GM12878 (cell line): Measurements from ENCODE around the gene ABHD15. TPM values are rescaled to one million over a fixed set of nuclear protein-coding genes. Genes with fewer than 3 reads are reported as not detected.

ENCODE experiments used
- CEBPB ChIP-seq, 2 experiments: fragments of 150-350 bp in 1 of 2; IDR thresholded peaks; 2 replicates each; pipeline ENCODE4 v1.6.1; 2012 to 2014; ENCODE audit warnings: low read depth in 2 of 2, low read length in 2 of 2, borderline replicate concordance in 1 of 2, inconsistent platforms in 1 of 2
- CHD4 ChIP-seq: fragments of 200-600 bp; sonication (generic); IDR thresholded peaks from 2 replicates; pipeline ENCODE4 v1.6.1; 2016; ENCODE audit warnings: mild to moderate bottlenecking
- EGR1 ChIP-seq, 2 experiments: IDR thresholded peaks; 1 replicate in 1 of 2; 2 replicates in 1 of 2; pipeline ENCODE4 v1.6.1; 2011 to 2012; ENCODE audit warnings: low read depth in 2 of 2, low read length in 2 of 2, borderline replicate concordance in 1 of 2, mild to moderate bottlenecking in 1 of 2, moderate library complexity in 1 of 2
- ESRRA ChIP-seq: IDR thresholded peaks from 2 replicates; pipeline ENCODE4 v1.6.1; 2012; ENCODE audit warnings: mild to moderate bottlenecking, low read length, improper control_type of control experiment
- HDAC6 ChIP-seq: fragments of 200-600 bp; sonication (generic); IDR thresholded peaks from one replicate; pipeline ENCODE4 v1.8.0; 2017; ENCODE audit warnings: antibody characterized with exemption; ENCODE audit not compliant: unreplicated experiment
- JUNB ChIP-seq: IDR thresholded peaks from 2 replicates; pipeline ENCODE4 v1.6.1; 2016; ENCODE audit warnings: antibody characterized with exemption, mild to moderate bottlenecking
- KLF5 ChIP-seq: fragments of 450-650 bp; IDR thresholded peaks from 2 replicates; pipeline ENCODE4 v1.6.1; 2014; ENCODE audit warnings: mild to moderate bottlenecking; ENCODE audit not compliant: partially characterized antibody
- MXI1 ChIP-seq: fragments of 150-350 bp; IDR thresholded peaks from 2 replicates; pipeline ENCODE4 v1.6.1; 2011; ENCODE audit warnings: low read depth, mild to moderate bottlenecking, inconsistent platforms, low read length, improper control_type of control experiment
- PAX8 ChIP-seq: fragments of 450-650 bp; IDR thresholded peaks from 2 replicates; pipeline ENCODE4 v1.6.1; 2017; ENCODE audit warnings: mild to moderate bottlenecking, moderate library complexity
- SIX5 ChIP-seq: IDR thresholded peaks from 2 replicates; pipeline ENCODE4 v1.6.1; 2011; ENCODE audit warnings: mild to moderate bottlenecking, low read depth, low read length, moderate library complexity; ENCODE audit not compliant: severe bottlenecking
- YY1 ChIP-seq: IDR thresholded peaks from 2 replicates; pipeline ENCODE4 v1.6.1; 2011; ENCODE audit warnings: low read depth, mild to moderate bottlenecking, low read length
- ZBED1 ChIP-seq: IDR thresholded peaks from 2 replicates; pipeline ENCODE4 v1.6.1; 2016; ENCODE audit warnings: borderline replicate concordance
- ZNF207 ChIP-seq: fragments of 450-650 bp; IDR thresholded peaks from 2 replicates; pipeline ENCODE4 v1.6.1; 2014; ENCODE audit warnings: antibody characterized with exemption, mild to moderate bottlenecking, borderline replicate concordance
- polyA plus RNA-seq, 11 experiments: library from polyadenylated mRNA; depleted of rRNA in 4 of 11; unstranded in 6 of 11; stranded (reverse) in 5 of 11; fragments of >200 nt; fragmentation: Nextera tagmentation in 4 of 11; fragmentation: Illumina TruSeq in 1 of 11; extraction: Ambion mirVana in 4 of 11; extraction: Trizol in 1 of 11; gene quantifications; 1 replicate in 1 of 11; 2 replicates in 10 of 11; pipeline versions ENCODE4 v1.2.1 to v1.2.3, GENCODE V29; 2011 to 2016; ENCODE audit warnings: inconsistent platforms in 2 of 11, missing spikeins in 2 of 11, low read depth in 1 of 11
- total RNA-seq, 4 experiments: library from RNA; depleted of rRNA in 3 of 4; stranded (reverse); fragments of >200 nt in 3 of 4; fragmentation: Illumina TruSeq in 1 of 4; extraction: Trizol in 1 of 4; gene quantifications; 2 replicates each; pipeline versions ENCODE4 v1.2.1 to v1.2.3, GENCODE V29; 2013 to 2021
- TF ChIP-seq, protein P1 (sequence below): fragments of 450-650 bp; IDR thresholded peaks from 2 replicates; pipeline ENCODE4 v1.6.1; 2017; ENCODE audit warnings: low read depth, mild to moderate bottlenecking, moderate library complexity
- TF ChIP-seq, protein P2 (sequence below): IDR thresholded peaks from 2 replicates; pipeline ENCODE4 v1.6.1; 2011; ENCODE audit warnings: borderline replicate concordance, low read depth, mild to moderate bottlenecking, moderate library complexity, mixed read lengths, low read length; ENCODE audit not compliant: insufficient read depth; ENCODE audit errors: extremely low read length
- TF ChIP-seq, protein P3 (sequence below): fragments of 450-650 bp; IDR thresholded peaks from 2 replicates; pipeline ENCODE4 v1.6.1; 2017; ENCODE audit warnings: antibody characterized with exemption, mild to moderate bottlenecking, moderate library complexity
- TF ChIP-seq, protein P4 (sequence below): IDR thresholded peaks from 2 replicates; pipeline ENCODE4 v1.6.1; 2011; ENCODE audit warnings: low read depth, mild to moderate bottlenecking, low read length, moderate library complexity, borderline replicate concordance; ENCODE audit errors: extremely low read depth
- TF ChIP-seq, protein P5 (sequence below), 3 experiments: IDR thresholded peaks in 2 of 3; conservative IDR thresholded peaks in 1 of 3; 2 replicates each; pipeline ENCODE4 v1.5.1; 2011; ENCODE audit warnings: low read depth in 3 of 3, low read length in 3 of 3, mild to moderate bottlenecking in 3 of 3, control low read depth in 2 of 3, moderate library complexity in 2 of 3, inconsistent platforms in 1 of 3, mixed read lengths in 1 of 3; ENCODE audit not compliant: control insufficient read depth in 2 of 3, insufficient read depth in 1 of 3; ENCODE audit errors: extremely low read depth in 1 of 3

The ABHD15 gene
- total and polyA plus RNA-seq, 10 of the 15 experiments (the other 5 are each of a cell fraction or from before 2014, with no cell fraction given), result 2.1 to 9.2 (median 4.9) TPM

DNA sequence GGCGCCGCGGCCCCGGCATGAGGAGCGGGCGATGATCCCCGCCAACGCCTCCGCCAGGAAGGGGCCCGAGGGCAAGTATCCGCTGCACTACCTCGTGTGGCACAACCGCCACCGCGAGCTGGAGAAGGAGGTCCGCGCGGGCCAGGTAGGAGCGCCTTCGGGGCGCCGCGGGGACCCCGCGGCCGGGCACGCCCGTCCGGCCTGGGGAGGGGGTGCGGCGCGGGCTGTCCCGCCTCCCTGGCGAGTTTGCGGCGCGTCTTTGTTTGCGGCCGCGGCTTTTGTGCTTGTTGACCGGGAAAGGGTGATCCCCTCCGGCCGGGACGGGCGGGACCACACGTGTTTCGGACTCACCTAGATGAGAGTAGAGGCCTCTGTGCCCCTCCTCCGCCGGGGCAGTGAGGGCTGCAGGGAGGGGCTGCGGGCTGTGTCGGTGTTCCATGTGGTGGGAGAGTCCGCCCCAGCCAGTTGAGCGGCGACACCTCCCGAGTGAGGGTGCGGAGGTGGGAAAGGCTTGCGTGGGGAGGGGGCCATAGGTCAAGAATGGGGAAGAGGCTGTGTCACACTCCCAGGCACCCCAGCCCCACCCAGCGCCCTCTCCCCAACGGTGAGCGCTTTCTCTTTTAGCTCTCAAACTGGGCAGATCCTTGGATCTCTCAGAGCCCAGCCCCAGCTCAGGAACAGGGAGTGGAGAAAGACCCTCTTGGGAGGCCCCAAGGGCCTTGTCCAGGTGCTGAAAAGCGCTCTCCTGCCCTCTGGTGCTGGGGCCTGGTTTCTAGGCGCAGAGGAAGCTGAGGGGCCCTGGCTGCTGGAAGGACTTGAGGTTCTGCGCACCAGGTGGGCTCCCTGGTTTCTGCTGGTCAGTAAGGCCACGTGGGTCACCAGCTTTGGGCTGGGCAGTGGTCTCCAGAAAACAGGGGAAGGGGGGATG is 27.0 kb upstream of the ABHD15 start (continued):
- TF ChIP-seq CHD4 (no peak), HDAC6 (no peak), PAX8 (no peak), CEBPB (IDR thresholded peaks at IDR 0.05; ENCODE audit: borderline replicate concordance in 1 of 2, low read depth in 2 of 2, low read length in 2 of 2) (no peak), SIX5 (no peak), MXI1 (peak; percentile 57; the same call in 1 of the 2 replicates), ZNF207 (no peak), YY1 (no peak), EGR1 (IDR thresholded peaks at IDR 0.05; ENCODE audit: borderline replicate concordance in 1 of 2, low read depth in 2 of 2, low read length in 2 of 2) (no peak), JUNB (no peak), ZBED1 (no peak), ESRRA (no peak), KLF5 (no peak)
- TF ChIP-seq, protein P1, sequence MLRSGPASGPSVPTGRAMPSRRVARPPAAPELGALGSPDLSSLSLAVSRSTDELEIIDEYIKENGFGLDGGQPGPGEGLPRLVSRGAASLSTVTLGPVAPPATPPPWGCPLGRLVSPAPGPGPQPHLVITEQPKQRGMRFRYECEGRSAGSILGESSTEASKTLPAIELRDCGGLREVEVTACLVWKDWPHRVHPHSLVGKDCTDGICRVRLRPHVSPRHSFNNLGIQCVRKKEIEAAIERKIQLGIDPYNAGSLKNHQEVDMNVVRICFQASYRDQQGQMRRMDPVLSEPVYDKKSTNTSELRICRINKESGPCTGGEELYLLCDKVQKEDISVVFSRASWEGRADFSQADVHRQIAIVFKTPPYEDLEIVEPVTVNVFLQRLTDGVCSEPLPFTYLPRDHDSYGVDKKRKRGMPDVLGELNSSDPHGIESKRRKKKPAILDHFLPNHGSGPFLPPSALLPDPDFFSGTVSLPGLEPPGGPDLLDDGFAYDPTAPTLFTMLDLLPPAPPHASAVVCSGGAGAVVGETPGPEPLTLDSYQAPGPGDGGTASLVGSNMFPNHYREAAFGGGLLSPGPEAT, result no peak
- TF ChIP-seq, protein P2, sequence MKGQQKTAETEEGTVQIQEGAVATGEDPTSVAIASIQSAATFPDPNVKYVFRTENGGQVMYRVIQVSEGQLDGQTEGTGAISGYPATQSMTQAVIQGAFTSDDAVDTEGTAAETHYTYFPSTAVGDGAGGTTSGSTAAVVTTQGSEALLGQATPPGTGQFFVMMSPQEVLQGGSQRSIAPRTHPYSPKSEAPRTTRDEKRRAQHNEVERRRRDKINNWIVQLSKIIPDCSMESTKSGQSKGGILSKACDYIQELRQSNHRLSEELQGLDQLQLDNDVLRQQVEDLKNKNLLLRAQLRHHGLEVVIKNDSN, result no peak
- TF ChIP-seq, protein P3, sequence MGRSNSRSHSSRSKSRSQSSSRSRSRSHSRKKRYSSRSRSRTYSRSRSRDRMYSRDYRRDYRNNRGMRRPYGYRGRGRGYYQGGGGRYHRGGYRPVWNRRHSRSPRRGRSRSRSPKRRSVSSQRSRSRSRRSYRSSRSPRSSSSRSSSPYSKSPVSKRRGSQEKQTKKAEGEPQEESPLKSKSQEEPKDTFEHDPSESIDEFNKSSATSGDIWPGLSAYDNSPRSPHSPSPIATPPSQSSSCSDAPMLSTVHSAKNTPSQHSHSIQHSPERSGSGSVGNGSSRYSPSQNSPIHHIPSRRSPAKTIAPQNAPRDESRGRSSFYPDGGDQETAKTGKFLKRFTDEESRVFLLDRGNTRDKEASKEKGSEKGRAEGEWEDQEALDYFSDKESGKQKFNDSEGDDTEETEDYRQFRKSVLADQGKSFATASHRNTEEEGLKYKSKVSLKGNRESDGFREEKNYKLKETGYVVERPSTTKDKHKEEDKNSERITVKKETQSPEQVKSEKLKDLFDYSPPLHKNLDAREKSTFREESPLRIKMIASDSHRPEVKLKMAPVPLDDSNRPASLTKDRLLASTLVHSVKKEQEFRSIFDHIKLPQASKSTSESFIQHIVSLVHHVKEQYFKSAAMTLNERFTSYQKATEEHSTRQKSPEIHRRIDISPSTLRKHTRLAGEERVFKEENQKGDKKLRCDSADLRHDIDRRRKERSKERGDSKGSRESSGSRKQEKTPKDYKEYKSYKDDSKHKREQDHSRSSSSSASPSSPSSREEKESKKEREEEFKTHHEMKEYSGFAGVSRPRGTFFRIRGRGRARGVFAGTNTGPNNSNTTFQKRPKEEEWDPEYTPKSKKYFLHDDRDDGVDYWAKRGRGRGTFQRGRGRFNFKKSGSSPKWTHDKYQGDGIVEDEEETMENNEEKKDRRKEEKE, result no peak
- TF ChIP-seq, protein P4, sequence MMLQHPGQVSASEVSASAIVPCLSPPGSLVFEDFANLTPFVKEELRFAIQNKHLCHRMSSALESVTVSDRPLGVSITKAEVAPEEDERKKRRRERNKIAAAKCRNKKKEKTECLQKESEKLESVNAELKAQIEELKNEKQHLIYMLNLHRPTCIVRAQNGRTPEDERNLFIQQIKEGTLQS, result no peak
- TF ChIP-seq, protein P5, sequence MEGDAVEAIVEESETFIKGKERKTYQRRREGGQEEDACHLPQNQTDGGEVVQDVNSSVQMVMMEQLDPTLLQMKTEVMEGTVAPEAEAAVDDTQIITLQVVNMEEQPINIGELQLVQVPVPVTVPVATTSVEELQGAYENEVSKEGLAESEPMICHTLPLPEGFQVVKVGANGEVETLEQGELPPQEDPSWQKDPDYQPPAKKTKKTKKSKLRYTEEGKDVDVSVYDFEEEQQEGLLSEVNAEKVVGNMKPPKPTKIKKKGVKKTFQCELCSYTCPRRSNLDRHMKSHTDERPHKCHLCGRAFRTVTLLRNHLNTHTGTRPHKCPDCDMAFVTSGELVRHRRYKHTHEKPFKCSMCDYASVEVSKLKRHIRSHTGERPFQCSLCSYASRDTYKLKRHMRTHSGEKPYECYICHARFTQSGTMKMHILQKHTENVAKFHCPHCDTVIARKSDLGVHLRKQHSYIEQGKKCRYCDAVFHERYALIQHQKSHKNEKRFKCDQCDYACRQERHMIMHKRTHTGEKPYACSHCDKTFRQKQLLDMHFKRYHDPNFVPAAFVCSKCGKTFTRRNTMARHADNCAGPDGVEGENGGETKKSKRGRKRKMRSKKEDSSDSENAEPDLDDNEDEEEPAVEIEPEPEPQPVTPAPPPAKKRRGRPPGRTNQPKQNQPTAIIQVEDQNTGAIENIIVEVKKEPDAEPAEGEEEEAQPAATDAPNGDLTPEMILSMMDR (IDR thresholded peaks at IDR 0.05 in 2 of 3, conservative IDR thresholded peaks at IDR 0.05 in 1 of 3; ENCODE audit: control insufficient read depth in 2 of 3, extremely low read depth in 1 of 3, insufficient read depth in 1 of 3, low read depth in 3 of 3, low read length in 3 of 3), result peak; percentile 24 to 42 (median 30); a peak in 4 of 6 replicates
